Stimulated activated CD4-positive, alpha-beta T cell treated with anti-CD3 and anti-CD28 coated beads, Interleukin-12 subunit alpha, Interleukin-12 subunit beta, amount 100 ng/mL, for 4 hours (primary cell): Measurements from ENCODE around the gene NPM3.
"Not testable (repeated sequence)": the region's sequence is repeated elsewhere in the genome, so short reads cannot be mapped to it uniquely, and the experiment has no call there.

Experiments
- DNase-seq: peaks from one replicate; pipeline ENCODE4 v3.0.0-alpha.2; 2020

Gene NPM3

GRCh38 chr10:101803511-101803910, 20.3 kb upstream of the NPM3 start:
- DNase-seq = no peak

GRCh38 chr10:101797403-101798059, 14.3 kb upstream of the NPM3 start:
- DNase-seq = no peak

GRCh38 chr10:101793526-101793925, 10.3 kb upstream of the NPM3 start:
- DNase-seq = no peak

GRCh38 chr10:101789686-101790085, 6.4 kb upstream of the NPM3 start:
- DNase-seq = no peak

- not testable (repeated sequence) for DNase-seq
These were observed 6.0 kb upstream of the NPM3 start for GRCh38 chr10:101789231-101789630.

GRCh38 chr10:101785801-101786200, 2.6 kb upstream of the NPM3 start:
- DNase-seq = no peak

- no peak for DNase-seq
These were observed 1.3 kb upstream of the NPM3 start for GRCh38 chr10:101784558-101784957.

GRCh38 chr10:101783736-101784118, 481 bp upstream of the NPM3 start:
- DNase-seq = no peak

GRCh38 chr10:101781984-101782810, 1.0 kb downstream of the NPM3 start:
- no peak for DNase-seq

- DNase-seq = no peak
These were observed 1.6 kb downstream of the NPM3 start for GRCh38 chr10:101781655-101781983.

- peak; percentile 68 for DNase-seq
These were observed 2.2 kb downstream of the NPM3 start for GRCh38 chr10:101780818-101781654.

GRCh38 chr10:101780187-101780817, 2.9 kb downstream of the NPM3 start:
- DNase-seq = no peak

GRCh38 chr10:101779544-101780186, 3.6 kb downstream of the NPM3 start:
- DNase-seq = peak; percentile 88

- no peak for DNase-seq
These were observed 4.3 kb downstream of the NPM3 start for GRCh38 chr10:101778781-101779543.

- DNase-seq = no peak
These were observed 5.0 kb downstream of the NPM3 start for GRCh38 chr10:101778151-101778780.

- no peak for DNase-seq
These were observed 5.6 kb downstream of the NPM3 start for GRCh38 chr10:101777619-101778145.

GRCh38 chr10:101776161-101776817, 7.0 kb downstream of the NPM3 start:
- no peak for DNase-seq

GRCh38 chr10:101775273-101776160, 7.7 kb downstream of the NPM3 start, which contains the start of gene FGF8:
Gene FGF8, minus strand, starts transcription at chr10:101776114. Its CDS starts 214 bp downstream, at chr10:101775900.
- DNase-seq = no peak

GRCh38 chr10:101774589-101775272, 8.5 kb downstream of the NPM3 start:
- DNase-seq = no peak
